Esophagus squamous epithelium (tissue), 4 donors: ENCODE results near the gene PDCD4.

Source experiments
- CTCF ChIP-seq, 6 experiments: fragments of 450-650 bp in 4 of 6; fragments of 200-600 bp in 2 of 6; sonication (generic) in 2 of 6; IDR thresholded peaks; one replicate each; pipeline ENCODE4 v1.5.1; 2016 to 2019; ENCODE audit warnings: antibody characterized with exemption in 6 of 6, mild to moderate bottlenecking in 4 of 6, moderate library complexity in 4 of 6
- POLR2A ChIP-seq, 4 donors: fragments of 450-650 bp; IDR thresholded peaks; one replicate each; pipeline ENCODE4 v1.6.1; 2017; ENCODE audit warnings: antibody characterized with exemption in 4 of 4, mild to moderate bottlenecking in 4 of 4, moderate library complexity in 3 of 4

GRCh38 chr10:110892602-110893288, 21.0 kb downstream of the PDCD4 start:
- no peak for TF ChIP-seq CTCF (IDR thresholded peaks at IDR 0.05)
- no peak for TF ChIP-seq POLR2A (IDR thresholded peaks at IDR 0.05)
